HepG2 (cell line): ENCODE data around the gene JOSD1. TPM values are rescaled to one million over a fixed set of nuclear protein-coding genes. Genes with fewer than 3 reads are reported as not detected.

Experiments used
- ARNT2 ChIP-seq: sonication (generic); formaldehyde crosslinking; IDR thresholded peaks from 2 replicates; pipeline ENCODE4 v1.8.0; 2022; ENCODE audit warnings: mild to moderate bottlenecking, low read depth, missing genetic modification reagents, moderate library complexity
- CBX2 ChIP-seq, 2 experiments: fragments of 200-600 bp in 1 of 2; sonication (generic); formaldehyde crosslinking in 1 of 2; IDR thresholded peaks; 2 replicates each; pipeline versions ENCODE4 v1.7.0 to v1.8.1; 2018 to 2022; ENCODE audit warnings: low read depth in 2 of 2, low read length in 1 of 2, mild to moderate bottlenecking in 1 of 2, missing genetic modification reagents in 1 of 2
- CC2D1A ChIP-seq: sonication (generic); formaldehyde crosslinking; IDR thresholded peaks from 2 replicates; pipeline ENCODE4 v1.8.1; 2023; ENCODE audit warnings: mild to moderate bottlenecking, missing genetic modification reagents
- HNRNPK ChIP-seq: fragments of 200-400 bp; formaldehyde crosslinking; IDR thresholded peaks from 2 replicates; pipeline ENCODE4 v1.6.1; 2018; ENCODE audit warnings: low read length, low read depth, moderate library complexity, mild to moderate bottlenecking; ENCODE audit not compliant: poor library complexity, severe bottlenecking
- HOXD1 ChIP-seq: sonication (generic); formaldehyde crosslinking; IDR thresholded peaks from 2 replicates; pipeline ENCODE4 v1.5.0; 2020; ENCODE audit warnings: missing genetic modification reagents
- ISX ChIP-seq: sonication (generic); formaldehyde crosslinking; conservative IDR thresholded peaks from 2 replicates; pipeline ENCODE4 v1.5.0; 2020; ENCODE audit warnings: missing genetic modification reagents
- POLR2A ChIP-seq, 2 experiments: IDR thresholded peaks; 2 replicates each; pipeline ENCODE4 v1.6.1; 2011; ENCODE audit warnings: low read depth in 2 of 2, low read length in 2 of 2, mild to moderate bottlenecking in 1 of 2, moderate library complexity in 1 of 2; ENCODE audit not compliant: insufficient read depth in 1 of 2
- RFX5 ChIP-seq: IDR thresholded peaks from 2 replicates; pipeline ENCODE4 v1.6.1; 2011; ENCODE audit warnings: low read depth, low read length, improper control_type of control experiment
- SIN3B ChIP-seq: fragments of 150-350 bp; IDR thresholded peaks from 2 replicates; pipeline ENCODE4 v1.6.1; 2014; ENCODE audit warnings: low read length
- ZNF451 ChIP-seq: sonication (generic); formaldehyde crosslinking; IDR thresholded peaks from 2 replicates; pipeline ENCODE4 v1.5.0; 2020; ENCODE audit warnings: mild to moderate bottlenecking, missing genetic modification reagents
- ZNF510 ChIP-seq: sonication (generic); formaldehyde crosslinking; IDR thresholded peaks from 2 replicates; pipeline ENCODE4 v1.4.0; 2020; ENCODE audit warnings: low read depth, mild to moderate bottlenecking, missing genetic modification reagents
- ZNF746 ChIP-seq: sonication (generic); formaldehyde crosslinking; IDR thresholded peaks from 2 replicates; pipeline ENCODE4 v1.8.0; 2022; ENCODE audit warnings: mild to moderate bottlenecking, missing genetic modification reagents
- polyA plus RNA-seq, 8 experiments: library from polyadenylated mRNA; depleted of rRNA in 3 of 8; stranded (reverse) in 7 of 8; unstranded in 1 of 8; fragments of >200 nt; fragmentation: Illumina TruSeq in 4 of 8; extraction: Trizol in 4 of 8; gene quantifications; 2 replicates each; pipeline versions ENCODE4 v1.2.1 to v1.2.3, GENCODE V29; 2011 to 2016; ENCODE audit warnings: low read depth in 4 of 8, missing spikeins in 1 of 8, mixed read lengths in 1 of 8; ENCODE audit not compliant: insufficient read depth in 1 of 8
- total RNA-seq, 5 experiments: library from RNA; depleted of rRNA; stranded (reverse); fragments of >200 nt; fragmentation: Illumina TruSeq; extraction: Trizol; gene quantifications; 2 replicates each; pipeline ENCODE4 v1.2.3, GENCODE V29; 2016; ENCODE audit warnings: low read depth in 1 of 5
- TF ChIP-seq, protein P1 (sequence below): sonication (generic); formaldehyde crosslinking; IDR thresholded peaks from 2 replicates; pipeline ENCODE4 v1.5.1; 2020; ENCODE audit warnings: mild to moderate bottlenecking, missing genetic modification reagents, moderate library complexity
- TF ChIP-seq, protein P2 (sequence below), 2 experiments: sonication (generic) in 1 of 2; formaldehyde crosslinking in 1 of 2; IDR thresholded peaks; 2 replicates each; pipeline versions ENCODE4 v1.4.0 to v1.6.1; 2016 to 2020; ENCODE audit warnings: borderline replicate concordance in 1 of 2, low read depth in 1 of 2, mild to moderate bottlenecking in 1 of 2, missing genetic modification reagents in 1 of 2
- TF ChIP-seq, protein P3 (sequence below): sonication (generic); formaldehyde crosslinking; conservative IDR thresholded peaks from 2 replicates; pipeline ENCODE4 v1.4.0; 2020; ENCODE audit warnings: missing genetic modification reagents
- TF ChIP-seq, protein P4 (sequence below): sonication (generic); formaldehyde crosslinking; IDR thresholded peaks from 2 replicates; pipeline ENCODE4 v1.4.0; 2020; ENCODE audit warnings: mild to moderate bottlenecking, low read depth, missing genetic modification reagents
- TF ChIP-seq, protein P5 (sequence below): sonication (generic); formaldehyde crosslinking; IDR thresholded peaks from 2 replicates; pipeline ENCODE4 v1.4.0; 2020; ENCODE audit warnings: missing genetic modification reagents

The JOSD1 gene
- total and polyA plus RNA-seq, 2 of the 13 experiments (the other 11 are each of a cell fraction or from before 2014, with no cell fraction given): 31.7 to 38.4 TPM

DNA sequence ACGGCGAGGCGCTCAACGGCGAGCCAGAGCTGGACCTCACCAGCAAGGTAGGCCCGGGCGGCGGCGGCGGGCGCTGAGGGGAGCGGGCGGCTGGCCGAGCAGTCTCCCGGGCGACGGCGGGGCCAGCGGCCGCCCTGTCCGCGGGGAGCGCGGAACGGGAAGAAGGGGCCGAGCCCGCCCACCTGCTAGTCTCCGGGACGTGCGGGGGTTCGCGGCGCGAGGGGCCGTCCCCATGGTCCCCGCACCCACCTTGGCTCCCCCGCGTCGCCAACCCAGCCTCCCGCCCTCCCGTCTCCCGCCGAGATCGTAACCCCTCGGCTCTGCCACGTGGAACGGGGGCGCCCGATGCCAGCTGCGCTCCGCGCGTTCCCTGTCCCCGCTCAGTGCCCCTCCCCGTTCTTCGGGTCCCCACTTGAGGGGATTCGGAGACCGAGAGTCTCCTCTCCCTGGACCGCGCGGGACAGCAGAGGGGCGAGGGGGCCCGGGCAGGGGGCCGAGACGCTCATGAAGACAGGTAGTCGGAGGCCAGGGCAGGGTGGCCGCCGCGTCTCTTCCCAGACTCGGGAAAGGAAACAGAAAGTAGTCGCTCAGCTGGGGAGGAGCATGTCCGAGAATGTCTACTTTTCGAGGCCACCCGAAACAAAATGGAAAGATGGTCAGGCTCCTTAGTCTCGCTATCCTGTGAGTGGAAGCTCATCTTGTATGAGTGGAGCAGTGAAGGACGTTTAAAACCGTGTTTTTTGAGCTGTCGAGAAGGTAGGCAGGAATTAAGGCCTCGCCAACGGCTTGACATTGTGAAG, 5.6 kb upstream of the JOSD1 start (continued):
- TF ChIP-seq, protein P1, sequence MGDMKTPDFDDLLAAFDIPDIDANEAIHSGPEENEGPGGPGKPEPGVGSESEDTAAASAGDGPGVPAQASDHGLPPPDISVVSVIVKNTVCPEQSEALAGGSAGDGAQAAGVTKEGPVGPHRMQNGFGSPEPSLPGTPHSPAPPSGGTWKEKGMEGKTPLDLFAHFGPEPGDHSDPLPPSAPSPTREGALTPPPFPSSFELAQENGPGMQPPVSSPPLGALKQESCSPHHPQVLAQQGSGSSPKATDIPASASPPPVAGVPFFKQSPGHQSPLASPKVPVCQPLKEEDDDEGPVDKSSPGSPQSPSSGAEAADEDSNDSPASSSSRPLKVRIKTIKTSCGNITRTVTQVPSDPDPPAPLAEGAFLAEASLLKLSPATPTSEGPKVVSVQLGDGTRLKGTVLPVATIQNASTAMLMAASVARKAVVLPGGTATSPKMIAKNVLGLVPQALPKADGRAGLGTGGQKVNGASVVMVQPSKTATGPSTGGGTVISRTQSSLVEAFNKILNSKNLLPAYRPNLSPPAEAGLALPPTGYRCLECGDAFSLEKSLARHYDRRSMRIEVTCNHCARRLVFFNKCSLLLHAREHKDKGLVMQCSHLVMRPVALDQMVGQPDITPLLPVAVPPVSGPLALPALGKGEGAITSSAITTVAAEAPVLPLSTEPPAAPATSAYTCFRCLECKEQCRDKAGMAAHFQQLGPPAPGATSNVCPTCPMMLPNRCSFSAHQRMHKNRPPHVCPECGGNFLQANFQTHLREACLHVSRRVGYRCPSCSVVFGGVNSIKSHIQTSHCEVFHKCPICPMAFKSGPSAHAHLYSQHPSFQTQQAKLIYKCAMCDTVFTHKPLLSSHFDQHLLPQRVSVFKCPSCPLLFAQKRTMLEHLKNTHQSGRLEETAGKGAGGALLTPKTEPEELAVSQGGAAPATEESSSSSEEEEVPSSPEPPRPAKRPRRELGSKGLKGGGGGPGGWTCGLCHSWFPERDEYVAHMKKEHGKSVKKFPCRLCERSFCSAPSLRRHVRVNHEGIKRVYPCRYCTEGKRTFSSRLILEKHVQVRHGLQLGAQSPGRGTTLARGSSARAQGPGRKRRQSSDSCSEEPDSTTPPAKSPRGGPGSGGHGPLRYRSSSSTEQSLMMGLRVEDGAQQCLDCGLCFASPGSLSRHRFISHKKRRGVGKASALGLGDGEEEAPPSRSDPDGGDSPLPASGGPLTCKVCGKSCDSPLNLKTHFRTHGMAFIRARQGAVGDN (CRISPR knock-in tag): peak; percentile 73
- TF ChIP-seq, protein P2, sequence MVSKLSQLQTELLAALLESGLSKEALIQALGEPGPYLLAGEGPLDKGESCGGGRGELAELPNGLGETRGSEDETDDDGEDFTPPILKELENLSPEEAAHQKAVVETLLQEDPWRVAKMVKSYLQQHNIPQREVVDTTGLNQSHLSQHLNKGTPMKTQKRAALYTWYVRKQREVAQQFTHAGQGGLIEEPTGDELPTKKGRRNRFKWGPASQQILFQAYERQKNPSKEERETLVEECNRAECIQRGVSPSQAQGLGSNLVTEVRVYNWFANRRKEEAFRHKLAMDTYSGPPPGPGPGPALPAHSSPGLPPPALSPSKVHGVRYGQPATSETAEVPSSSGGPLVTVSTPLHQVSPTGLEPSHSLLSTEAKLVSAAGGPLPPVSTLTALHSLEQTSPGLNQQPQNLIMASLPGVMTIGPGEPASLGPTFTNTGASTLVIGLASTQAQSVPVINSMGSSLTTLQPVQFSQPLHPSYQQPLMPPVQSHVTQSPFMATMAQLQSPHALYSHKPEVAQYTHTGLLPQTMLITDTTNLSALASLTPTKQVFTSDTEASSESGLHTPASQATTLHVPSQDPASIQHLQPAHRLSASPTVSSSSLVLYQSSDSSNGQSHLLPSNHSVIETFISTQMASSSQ (IDR thresholded peaks at IDR 0.05; ENCODE audit: low read depth): no peak
- TF ChIP-seq, protein P2 (CRISPR knock-in tag; IDR thresholded peaks at IDR 0.05; ENCODE audit: borderline replicate concordance): no peak
- no peak for TF ChIP-seq ZNF510 (CRISPR knock-in tag)
- no peak for TF ChIP-seq ZNF746
- TF ChIP-seq CBX2 (IDR thresholded peaks at IDR 0.05; ENCODE audit: low read depth, low read length): no peak
- TF ChIP-seq CBX2 (CRISPR knock-in tag; IDR thresholded peaks at IDR 0.05; ENCODE audit: low read depth): no peak
- TF ChIP-seq ZNF451 (CRISPR knock-in tag): no peak
- no peak for TF ChIP-seq SIN3B
- TF ChIP-seq, protein P3, sequence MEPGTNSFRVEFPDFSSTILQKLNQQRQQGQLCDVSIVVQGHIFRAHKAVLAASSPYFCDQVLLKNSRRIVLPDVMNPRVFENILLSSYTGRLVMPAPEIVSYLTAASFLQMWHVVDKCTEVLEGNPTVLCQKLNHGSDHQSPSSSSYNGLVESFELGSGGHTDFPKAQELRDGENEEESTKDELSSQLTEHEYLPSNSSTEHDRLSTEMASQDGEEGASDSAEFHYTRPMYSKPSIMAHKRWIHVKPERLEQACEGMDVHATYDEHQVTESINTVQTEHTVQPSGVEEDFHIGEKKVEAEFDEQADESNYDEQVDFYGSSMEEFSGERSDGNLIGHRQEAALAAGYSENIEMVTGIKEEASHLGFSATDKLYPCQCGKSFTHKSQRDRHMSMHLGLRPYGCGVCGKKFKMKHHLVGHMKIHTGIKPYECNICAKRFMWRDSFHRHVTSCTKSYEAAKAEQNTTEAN: no peak
- TF ChIP-seq HNRNPK: no peak
- TF ChIP-seq RFX5: no peak
- TF ChIP-seq, protein P4, sequence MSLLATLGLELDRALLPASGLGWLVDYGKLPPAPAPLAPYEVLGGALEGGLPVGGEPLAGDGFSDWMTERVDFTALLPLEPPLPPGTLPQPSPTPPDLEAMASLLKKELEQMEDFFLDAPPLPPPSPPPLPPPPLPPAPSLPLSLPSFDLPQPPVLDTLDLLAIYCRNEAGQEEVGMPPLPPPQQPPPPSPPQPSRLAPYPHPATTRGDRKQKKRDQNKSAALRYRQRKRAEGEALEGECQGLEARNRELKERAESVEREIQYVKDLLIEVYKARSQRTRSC (CRISPR knock-in tag): no peak
- TF ChIP-seq, protein P5, sequence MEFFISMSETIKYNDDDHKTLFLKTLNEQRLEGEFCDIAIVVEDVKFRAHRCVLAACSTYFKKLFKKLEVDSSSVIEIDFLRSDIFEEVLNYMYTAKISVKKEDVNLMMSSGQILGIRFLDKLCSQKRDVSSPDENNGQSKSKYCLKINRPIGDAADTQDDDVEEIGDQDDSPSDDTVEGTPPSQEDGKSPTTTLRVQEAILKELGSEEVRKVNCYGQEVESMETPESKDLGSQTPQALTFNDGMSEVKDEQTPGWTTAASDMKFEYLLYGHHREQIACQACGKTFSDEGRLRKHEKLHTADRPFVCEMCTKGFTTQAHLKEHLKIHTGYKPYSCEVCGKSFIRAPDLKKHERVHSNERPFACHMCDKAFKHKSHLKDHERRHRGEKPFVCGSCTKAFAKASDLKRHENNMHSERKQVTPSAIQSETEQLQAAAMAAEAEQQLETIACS (CRISPR knock-in tag): no peak
- no peak for TF ChIP-seq CC2D1A (CRISPR knock-in tag)
- TF ChIP-seq ARNT2: no peak
- TF ChIP-seq ISX (CRISPR knock-in tag): no peak
- no peak for TF ChIP-seq HOXD1
- no peak for TF ChIP-seq POLR2A (IDR thresholded peaks at IDR 0.05; ENCODE audit: insufficient read depth in 1 of 2, low read depth in 2 of 2, low read length in 2 of 2)
